ENCODE results near the gene MAPK6.

Gene MAPK6

GRCh38 chr15:52068004-52068615 is 49.1 kb downstream of the MAPK6 start (continued):
- TF ChIP-seq CTCF (tag by site-specific recombination; IDR thresholded peaks at IDR 0.05) (no peak), PRDM4 (tag by site-specific recombination; IDR thresholded peaks at IDR 0.05) (no peak), ZNF580 (tag by site-specific recombination; IDR thresholded peaks at IDR 0.05) (no peak), ZNF433 (tag by site-specific recombination; IDR thresholded peaks at IDR 0.05; ENCODE audit: low read depth) (no peak), IKZF3 (tag by site-specific recombination; IDR thresholded peaks at IDR 0.05) (no peak), HOXD13 (CRISPR knock-in tag; IDR thresholded peaks at IDR 0.05; ENCODE audit: borderline replicate concordance) (no peak), ZSCAN18 (tag by site-specific recombination; IDR thresholded peaks at IDR 0.05) (no peak), ZNF514 (tag by site-specific recombination; IDR thresholded peaks at IDR 0.05) (no peak), ZNF416 (tag by site-specific recombination; IDR thresholded peaks at IDR 0.05) (no peak), ZNF26 (tag by site-specific recombination; IDR thresholded peaks at IDR 0.05) (no peak), ZNF501 (tag by site-specific recombination; IDR thresholded peaks at IDR 0.05) (no peak)

- Histone ChIP-seq H3K27ac (ENCODE audit: extremely low read depth, low read depth, low read length) (no peak overlapping the region), H3K4me1 (ENCODE audit: control insufficient read depth, insufficient read depth, low read length) (peaks cover 3% of the 10 kb centered on the region; the same call in 1 of the 2 replicates), H3K4me3 (ENCODE audit: low read depth, low read length) (no peak overlapping the region), H3K9me3 (ENCODE audit: control insufficient read depth, insufficient read depth, low read depth, low read length) (no peaks in the 10 kb centered on the region), H3K36me3 (ENCODE audit: control insufficient read depth in 2 of 2, insufficient read depth in 1 of 2, low read length in 2 of 2) (no peaks in the 10 kb centered on the region)
- CTCF ChIA-PET, result interaction anchor here (1.3 to 3.7 kb wide), 2 partner anchors 9 to 14 kb away, joined by 3 to 22 read pairs; no protein-coding TSS in a partner anchor
- POLR2A ChIA-PET, result no interaction called here
- TF ChIP-seq ZNF202 (tag by site-specific recombination; IDR thresholded peaks at IDR 0.05; ENCODE audit: borderline replicate concordance) (no peak), ZNF112 (tag by site-specific recombination; IDR thresholded peaks at IDR 0.05) (no peak), ZNF692 (tag by site-specific recombination; IDR thresholded peaks at IDR 0.05) (no peak), KLF1 (tag by site-specific recombination; IDR thresholded peaks at IDR 0.05) (no peak), ZNF133 (tag by site-specific recombination; IDR thresholded peaks at IDR 0.05) (no peak), TCF7L2 (IDR thresholded peaks at IDR 0.05; ENCODE audit: borderline replicate concordance, low read depth, low read length) (no peak), HIC1 (tag by site-specific recombination; IDR thresholded peaks at IDR 0.05) (no peak), BCL11A (tag by site-specific recombination; IDR thresholded peaks at IDR 0.05; ENCODE audit: low read depth) (no peak), ZBTB20 (tag by site-specific recombination; IDR thresholded peaks at IDR 0.05) (no peak), SCRT2 (tag by site-specific recombination; IDR thresholded peaks at IDR 0.05) (no peak), ZNF580 (tag by site-specific recombination; IDR thresholded peaks at IDR 0.05) (no peak), ZNF302 (tag by site-specific recombination; IDR thresholded peaks at IDR 0.05; ENCODE audit: low read depth) (no peak), ZNF645 (tag by site-specific recombination; IDR thresholded peaks at IDR 0.05) (no peak)
Observed at GRCh38 chr15:52069559-52069958, 50.5 kb downstream of the MAPK6 start.
